Fibroblast of lung (primary cell): Measurements from ENCODE around the gene ZFYVE28. TPM values are rescaled to one million over a fixed set of nuclear protein-coding genes. Genes with fewer than 3 reads are reported as not detected.

ENCODE experiments used
- DNase-seq, 2 donors: peaks; one replicate each; pipeline versions ENCODE4 v3.0.0 to v3.0.0-alpha.2; 2010; ENCODE audit warnings: low read depth in 2 of 2
- H2AFZ ChIP-seq: 2 replicates; pipeline ENCODE4 v1.5.1; 2012; ENCODE audit warnings: low read length, control low read depth, inconsistent platforms
- H3K27ac ChIP-seq: 2 replicates; pipeline ENCODE4 v1.5.1; 2011; ENCODE audit warnings: low read length, control low read depth; ENCODE audit not compliant: insufficient read depth
- H3K27me3 ChIP-seq: 2 replicates; pipeline ENCODE4 v1.5.1; 2011; ENCODE audit warnings: mild to moderate bottlenecking, low read length; ENCODE audit not compliant: control insufficient read depth, insufficient read depth
- H3K36me3 ChIP-seq: 2 replicates; pipeline ENCODE4 v1.5.1; 2011; ENCODE audit warnings: low read length; ENCODE audit not compliant: control insufficient read depth, insufficient read depth
- H3K4me1 ChIP-seq: 2 replicates; pipeline ENCODE4 v1.5.1; 2011; ENCODE audit warnings: low read length; ENCODE audit not compliant: control insufficient read depth, insufficient read depth; ENCODE audit errors: extremely low read depth
- H3K4me2 ChIP-seq: 2 replicates; pipeline ENCODE4 v1.5.1; 2011; ENCODE audit warnings: low read length, control low read depth; ENCODE audit not compliant: insufficient read depth; ENCODE audit errors: extremely low read depth
- H3K4me3 ChIP-seq, 4 experiments: fragments of 200-600 bp in 1 of 4; sonication (generic) in 1 of 4; replicated peaks in 1 of 4; 2 replicates each; pipeline ENCODE4 v1.5.1; 2011 to 2016; ENCODE audit warnings: low read length in 4 of 4, low read depth in 3 of 4, mild to moderate bottlenecking in 3 of 4, control low read depth in 2 of 4, inconsistent platforms in 1 of 4, mixed read lengths in 1 of 4; ENCODE audit not compliant: insufficient read depth in 1 of 4; ENCODE audit errors: control extremely low read depth in 1 of 4
- H3K79me2 ChIP-seq: 2 replicates; pipeline ENCODE4 v1.5.1; 2012; ENCODE audit warnings: mild to moderate bottlenecking, low read length, inconsistent platforms; ENCODE audit not compliant: control insufficient read depth, insufficient read depth
- H3K9ac ChIP-seq: 2 replicates; pipeline ENCODE4 v1.5.1; 2011; ENCODE audit warnings: mild to moderate bottlenecking, low read length, control low read depth; ENCODE audit not compliant: insufficient read depth
- H3K9me3 ChIP-seq: 2 replicates; pipeline ENCODE4 v1.5.1; 2012; ENCODE audit warnings: low read depth, low read length; ENCODE audit not compliant: control insufficient read depth, insufficient read depth
- H4K20me1 ChIP-seq: 2 replicates; pipeline ENCODE4 v1.5.1; 2011; ENCODE audit warnings: low read length; ENCODE audit not compliant: control insufficient read depth, insufficient read depth; ENCODE audit errors: extremely low read depth
- EZH2 ChIP-seq: IDR thresholded peaks from 2 replicates; pipeline ENCODE4 v1.5.1; 2012; ENCODE audit warnings: low read length, control low read depth, mild to moderate bottlenecking; ENCODE audit errors: missing control alignments
- polyA plus RNA-seq, 2 donors: library from polyadenylated mRNA; depleted of rRNA in 1 of 2; stranded (reverse) in 1 of 2; unstranded in 1 of 2; fragments of >200 nt; gene quantifications; 2 replicates each; pipeline ENCODE4 v1.2.1, GENCODE V29; 2011 to 2012; ENCODE audit warnings: missing spikeins in 1 of 2
- total RNA-seq: library from RNA; depleted of rRNA; stranded (reverse); fragments of >200 nt; gene quantifications from 2 replicates; pipeline ENCODE4 v1.2.1, GENCODE V29; 2014
- TF ChIP-seq, protein P1 (sequence below), 2 donors: IDR thresholded peaks in 1 of 2; conservative IDR thresholded peaks in 1 of 2; 1 replicate in 1 of 2; 2 replicates in 1 of 2; pipeline ENCODE4 v1.5.1; 2011 to 2012; ENCODE audit warnings: low read length in 2 of 2, control low read depth in 1 of 2, inconsistent platforms in 1 of 2, low read depth in 1 of 2, mild to moderate bottlenecking in 1 of 2

ZFYVE28 gene
- total and polyA plus RNA-seq, 2 donors (not counting 1 experiment from before 2014, with no cell fraction given), result 2.4 to 11.6 TPM

DNA sequence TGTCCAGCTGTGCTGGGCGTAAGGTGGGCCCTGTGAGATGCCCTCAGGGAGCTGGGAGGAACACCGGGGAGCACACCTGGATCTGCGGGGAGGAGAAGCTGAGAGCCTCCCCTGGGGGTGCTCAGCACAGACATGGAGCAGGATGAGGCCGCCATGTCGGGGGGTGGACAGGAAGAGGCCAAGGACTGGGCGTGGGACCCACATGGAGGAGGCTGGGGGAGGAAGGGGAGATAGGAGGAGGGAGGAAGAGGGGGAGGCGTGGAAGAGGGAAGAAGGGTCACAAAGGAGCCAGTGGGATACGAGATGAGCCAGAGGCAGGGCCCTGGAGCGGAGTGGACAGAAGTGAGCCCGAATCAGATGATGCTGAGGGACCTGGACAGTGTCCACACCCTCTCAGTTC lies 66.3 kb downstream of the ZFYVE28 start:
- Histone ChIP-seq H2AFZ (no peak overlapping the region), H3K79me2 (no peaks in the 10 kb centered on the region), H3K4me2 (no peak overlapping the region), H3K9ac (no peak overlapping the region), H3K27me3 (no peaks in the 10 kb centered on the region), H3K36me3 (no peaks in the 10 kb centered on the region), H3K4me3 (no peak overlapping the region), H3K27ac (no peak overlapping the region), H3K9me3 (no peaks in the 10 kb centered on the region), H4K20me1 (peaks cover 2% of the 10 kb centered on the region), H3K4me1 (no peaks in the 10 kb centered on the region)
- TF ChIP-seq, protein P1, sequence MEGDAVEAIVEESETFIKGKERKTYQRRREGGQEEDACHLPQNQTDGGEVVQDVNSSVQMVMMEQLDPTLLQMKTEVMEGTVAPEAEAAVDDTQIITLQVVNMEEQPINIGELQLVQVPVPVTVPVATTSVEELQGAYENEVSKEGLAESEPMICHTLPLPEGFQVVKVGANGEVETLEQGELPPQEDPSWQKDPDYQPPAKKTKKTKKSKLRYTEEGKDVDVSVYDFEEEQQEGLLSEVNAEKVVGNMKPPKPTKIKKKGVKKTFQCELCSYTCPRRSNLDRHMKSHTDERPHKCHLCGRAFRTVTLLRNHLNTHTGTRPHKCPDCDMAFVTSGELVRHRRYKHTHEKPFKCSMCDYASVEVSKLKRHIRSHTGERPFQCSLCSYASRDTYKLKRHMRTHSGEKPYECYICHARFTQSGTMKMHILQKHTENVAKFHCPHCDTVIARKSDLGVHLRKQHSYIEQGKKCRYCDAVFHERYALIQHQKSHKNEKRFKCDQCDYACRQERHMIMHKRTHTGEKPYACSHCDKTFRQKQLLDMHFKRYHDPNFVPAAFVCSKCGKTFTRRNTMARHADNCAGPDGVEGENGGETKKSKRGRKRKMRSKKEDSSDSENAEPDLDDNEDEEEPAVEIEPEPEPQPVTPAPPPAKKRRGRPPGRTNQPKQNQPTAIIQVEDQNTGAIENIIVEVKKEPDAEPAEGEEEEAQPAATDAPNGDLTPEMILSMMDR (conservative IDR thresholded peaks at IDR 0.05 in 1 of 2, IDR thresholded peaks at IDR 0.05 in 1 of 2; ENCODE audit: low read depth in 1 of 2, low read length in 2 of 2), result no peak
- no peak for TF ChIP-seq EZH2
- DNase-seq, result no peak

DNA sequence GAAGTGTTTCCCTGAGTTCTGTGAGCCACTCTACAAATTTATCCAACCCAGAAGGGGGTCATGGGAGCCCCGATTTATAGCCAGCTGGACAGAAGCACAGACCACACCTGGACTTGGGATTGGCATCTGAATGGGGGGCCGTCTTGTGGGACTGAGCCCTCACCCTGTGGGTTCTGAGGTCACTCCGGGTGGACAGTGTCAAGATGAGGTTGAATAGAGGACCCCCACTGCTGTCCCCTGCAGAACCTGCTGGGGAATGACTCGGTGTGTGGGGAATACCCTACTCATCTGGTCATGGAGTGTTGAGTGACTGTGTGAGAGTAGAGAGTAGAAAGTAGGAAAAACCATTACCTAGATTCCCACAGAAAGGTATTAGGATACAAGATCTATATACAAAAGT lies 67.5 kb downstream of the ZFYVE28 start:
- no peak for DNase-seq
- H3K27me3 ChIP-seq, result no peaks in the 10 kb centered on the region

DNA sequence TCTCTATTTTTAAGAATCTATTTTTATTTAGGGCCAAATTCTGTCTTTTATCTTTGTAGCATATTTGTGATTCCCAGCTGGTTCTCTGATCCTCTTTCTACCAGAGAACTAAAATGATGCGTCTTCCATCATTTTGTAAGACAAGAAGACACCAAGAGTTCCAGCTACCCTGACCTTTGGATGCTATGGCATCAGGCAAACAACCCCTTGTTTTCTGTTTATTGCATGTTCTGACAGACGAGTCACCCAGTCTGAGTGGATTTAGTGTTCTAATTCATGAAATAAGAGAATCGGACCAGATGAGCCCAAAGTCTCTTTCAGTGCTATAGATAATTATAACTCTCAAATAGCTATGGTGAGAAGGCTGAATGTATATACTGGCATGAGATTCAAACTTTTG lies 69.7 kb downstream of the ZFYVE28 start:
- H3K27me3 ChIP-seq, result no peaks in the 10 kb centered on the region
- no peaks in the 10 kb centered on the region for H3K79me2 ChIP-seq
- no peak overlapping the region for H3K4me3 ChIP-seq
- H4K20me1 ChIP-seq, result no peaks in the 10 kb centered on the region
- H3K4me2 ChIP-seq, result no peak overlapping the region
- no peak overlapping the region for H3K9ac ChIP-seq
- no peaks in the 10 kb centered on the region for H3K9me3 ChIP-seq
- H3K36me3 ChIP-seq, result no peaks in the 10 kb centered on the region
- TF ChIP-seq EZH2, result no peak
- TF ChIP-seq, protein P1 (conservative IDR thresholded peaks at IDR 0.05 in 1 of 2, IDR thresholded peaks at IDR 0.05 in 1 of 2; ENCODE audit: low read depth in 1 of 2, low read length in 2 of 2), result no peak
- no peak for DNase-seq
- no peak overlapping the region for H3K27ac ChIP-seq
- no peaks in the 10 kb centered on the region for H3K4me1 ChIP-seq
- H2AFZ ChIP-seq, result no peak overlapping the region

More for the DNA sequence above, 67.5 kb downstream of the ZFYVE28 start:
- Histone ChIP-seq H3K36me3 (no peaks in the 10 kb centered on the region), H3K79me2 (no peaks in the 10 kb centered on the region), H3K9ac (no peak overlapping the region), H4K20me1 (peaks cover 2% of the 10 kb centered on the region), H3K27ac (no peak overlapping the region), H3K4me3 (no peak overlapping the region), H3K4me2 (no peak overlapping the region), H3K9me3 (no peaks in the 10 kb centered on the region), H3K4me1 (no peaks in the 10 kb centered on the region), H2AFZ (no peak overlapping the region)
- TF ChIP-seq, protein P1 (conservative IDR thresholded peaks at IDR 0.05 in 1 of 2, IDR thresholded peaks at IDR 0.05 in 1 of 2; ENCODE audit: low read depth in 1 of 2, low read length in 2 of 2), result no peak
- TF ChIP-seq EZH2, result no peak
